GM12878 (cell line): ENCODE data around the gene ZNF512B. TPM values are rescaled to one million over a fixed set of nuclear protein-coding genes. Genes with fewer than 3 reads are reported as not detected.

Source experiments
- ATAC-seq: fragments of 200-7000 bp; cut with Tn5 transposase; 3 replicates; pipeline ENCODE4 v1.9.1; 2020; ENCODE audit warnings: mild to moderate bottlenecking, moderate library complexity
- BruUV-seq: library from RNA; stranded (reverse); fragments of 400-500 nt; replicated peaks from 2 replicates; lab custom pipeline; 2021; lab: Mats Ljungman, UMichigan
- CTCF ChIA-PET: fragments of 300-600 bp; sonication (Branson Sonifier 250); formaldehyde crosslinking; extraction: SDS; loops from one replicate; lab custom pipeline; 2021; ENCODE audit warnings: inconsistent platforms; lab: Yijun Ruan, JAX
- POLR2A ChIA-PET: fragments of 350-600 bp; formaldehyde crosslinking; extraction: SDS; loops from one replicate; lab custom pipeline; 2021; ENCODE audit warnings: inconsistent platforms; lab: Charles Lee
- RAD21 ChIA-PET: fragments of 300-600 bp; sonication (Branson Sonifier 250); formaldehyde crosslinking; loops from one replicate; lab custom pipeline; 2023; ENCODE audit warnings: antibody characterized with exemption; ENCODE audit not compliant: unreplicated experiment; lab: Charles Lee
- SMC1A ChIA-PET: fragments of 300-600 bp; sonication (Branson Sonifier 250); formaldehyde crosslinking; loops from one replicate; lab custom pipeline; 2023; ENCODE audit not compliant: unreplicated experiment, uncharacterized antibody; lab: Charles Lee
- DNase-seq: peaks from one replicate; pipeline ENCODE4 v3.0.0-alpha.2; 2011; ENCODE audit warnings: low read depth, low spot score
- FAIRE-seq: peaks from 3 replicates; lab custom pipeline; 2011; peaks lifted over from hg19 to GRCh38; lab: Jason Lieb, UNC
- H2AFZ ChIP-seq: 2 replicates; pipeline ENCODE4 v1.6.0; 2011; ENCODE audit warnings: low read depth, low read length, control low read depth; ENCODE audit not compliant: control insufficient read depth
- H3K27ac ChIP-seq: 2 replicates; pipeline ENCODE4 v1.5.1; 2011; ENCODE audit warnings: control low read depth; ENCODE audit not compliant: control insufficient read depth, insufficient read depth
- H3K27me3 ChIP-seq, 2 experiments: replicated peaks in 1 of 2; 2 replicates each; pipeline versions ENCODE4 v1.6.0 to v1.6.1; 2011; ENCODE audit warnings: low read length in 1 of 2; ENCODE audit not compliant: control insufficient read depth in 2 of 2, insufficient read depth in 2 of 2
- H3K36me3 ChIP-seq, 2 experiments: 2 replicates each; pipeline ENCODE4 v1.5.1; 2011; ENCODE audit warnings: low read length in 1 of 2; ENCODE audit not compliant: control insufficient read depth in 2 of 2, insufficient read depth in 2 of 2
- H3K4me1 ChIP-seq: 2 replicates; pipeline ENCODE4 v1.6.1; 2011; ENCODE audit warnings: mild to moderate bottlenecking, low read length, moderate library complexity, mixed read lengths; ENCODE audit not compliant: control insufficient read depth, insufficient read depth
- H3K4me2 ChIP-seq: 2 replicates; pipeline ENCODE4 v1.6.0; 2011; ENCODE audit warnings: control low read depth; ENCODE audit not compliant: control insufficient read depth, insufficient read depth
- H3K4me3 ChIP-seq: fragments of 200-600 bp; sonication (generic); 2 replicates; pipeline ENCODE4 v1.5.1; 2016
- H3K79me2 ChIP-seq: 2 replicates; pipeline ENCODE4 v1.6.0; 2011; ENCODE audit warnings: low read length; ENCODE audit not compliant: control insufficient read depth, insufficient read depth
- H3K9ac ChIP-seq: 2 replicates; pipeline ENCODE4 v1.8.0; 2011; ENCODE audit warnings: low read length, control low read depth, mixed read lengths; ENCODE audit not compliant: control insufficient read depth, insufficient read depth
- H3K9me3 ChIP-seq: replicated peaks from 3 replicates; pipeline ENCODE4 v1.5.1; 2011; ENCODE audit warnings: mild to moderate bottlenecking, low read length; ENCODE audit not compliant: control insufficient read depth, insufficient read depth
- H4K20me1 ChIP-seq: 2 replicates; pipeline ENCODE4 v1.6.0; 2011; ENCODE audit not compliant: control insufficient read depth, insufficient read depth
- BHLHE40 ChIP-seq, 2 experiments: fragments of 450-650 bp in 1 of 2; IDR thresholded peaks; 2 replicates each; pipeline ENCODE4 v1.6.1; 2011 to 2017; ENCODE audit warnings: low read depth in 2 of 2, borderline replicate concordance in 1 of 2, improper control_type of control experiment in 1 of 2, low read length in 1 of 2, mild to moderate bottlenecking in 1 of 2
- HDGF ChIP-seq: fragments of 450-650 bp; IDR thresholded peaks from 2 replicates; pipeline ENCODE4 v1.6.1; 2016; ENCODE audit warnings: antibody characterized with exemption
- MEF2A ChIP-seq: IDR thresholded peaks from 2 replicates; pipeline ENCODE4 v1.6.1; 2011; ENCODE audit warnings: low read depth, mild to moderate bottlenecking, low read length, moderate library complexity; ENCODE audit not compliant: insufficient read depth
- MYB ChIP-seq: fragments of 150-350 bp; IDR thresholded peaks from 2 replicates; pipeline ENCODE4 v1.6.1; 2014; ENCODE audit warnings: mild to moderate bottlenecking, low read depth, low read length, borderline replicate concordance
- NR2F1 ChIP-seq: fragments of 450-650 bp; conservative IDR thresholded peaks from 2 replicates; pipeline ENCODE4 v1.6.1; 2017; ENCODE audit warnings: mild to moderate bottlenecking
- SMAD1 ChIP-seq: fragments of 450-650 bp; IDR thresholded peaks from 2 replicates; pipeline ENCODE4 v1.6.1; 2018; ENCODE audit warnings: mild to moderate bottlenecking, low read depth; ENCODE audit not compliant: partially characterized antibody
- ZBTB33 ChIP-seq: fragments of 450-650 bp; IDR thresholded peaks from 2 replicates; pipeline ENCODE4 v1.6.1; 2017; ENCODE audit warnings: mild to moderate bottlenecking
- WGBS: methylation state at CpG from one replicate; pipeline ENCODE4 v1.1.6; 2016; ENCODE audit warnings: low lambda C conversion rate; ENCODE audit not compliant: insufficient replicate concordance, insufficient coverage; ENCODE audit errors: missing lambda C conversion rate; 5-methylcytosine and 5-hydroxymethylcytosine counted together
- in situ Hi-C: fragments of 300-500 bp; cut with MboI; formaldehyde crosslinking; loops from 9 replicates; pipeline ENCODE4 v1.14.3; 2018; ENCODE audit warnings: mixed read lengths
- intact Hi-C: fragments of 100-400 bp; cut with micrococcal nuclease; formaldehyde crosslinking; loops from one replicate; pipeline ENCODE4 v1.14.2; 2022; ENCODE audit not compliant: unreplicated experiment
- microRNA counts: library from miRNA; unstranded; fragments of <30 nt; microRNA quantifications from one replicate; lab custom pipeline; 2016
- microRNA-seq: library from miRNA; unstranded; fragments of <30 nt; microRNA quantifications from one replicate; pipeline ENCODE4, GENCODE V29; 2018
- polyA plus RNA-seq, 11 experiments: library from polyadenylated mRNA; depleted of rRNA in 4 of 11; unstranded in 6 of 11; stranded (reverse) in 5 of 11; fragments of >200 nt; fragmentation: Nextera tagmentation in 4 of 11; fragmentation: Illumina TruSeq in 1 of 11; extraction: Ambion mirVana in 4 of 11; extraction: Trizol in 1 of 11; gene quantifications; 1 replicate in 1 of 11; 2 replicates in 10 of 11; pipeline versions ENCODE4 v1.2.1 to v1.2.3, GENCODE V29; 2011 to 2016; ENCODE audit warnings: inconsistent platforms in 2 of 11, missing spikeins in 2 of 11, low read depth in 1 of 11
- small RNA-seq: library from RNA; depleted of rRNA; stranded (forward); fragments of <200 nt; gene quantifications from one replicate; pipeline ENCODE3, GENCODE V24; 2014
- total RNA-seq, 4 experiments: library from RNA; depleted of rRNA in 3 of 4; stranded (reverse); fragments of >200 nt in 3 of 4; fragmentation: Illumina TruSeq in 1 of 4; extraction: Trizol in 1 of 4; gene quantifications; 2 replicates each; pipeline versions ENCODE4 v1.2.1 to v1.2.3, GENCODE V29; 2013 to 2021
- TF ChIP-seq, protein P1 (sequence below): fragments of 450-650 bp; IDR thresholded peaks from 2 replicates; pipeline ENCODE4 v1.6.1; 2016; ENCODE audit warnings: mild to moderate bottlenecking

The ZNF512B gene
- total and polyA plus RNA-seq, 10 of the 15 experiments (the other 5 are each of a cell fraction or from before 2014, with no cell fraction given) = 0.06 to 23.9 (median 4.0) TPM

- peak; percentile 52 for ATAC-seq
- Histone ChIP-seq H3K9me3 (no peaks in the 10 kb centered on the region; the same call in 2 of the 3 replicates), H3K4me2 (no peak overlapping the region), H3K9ac (no peak overlapping the region), H3K27ac (no peak overlapping the region), H2AFZ (no peak overlapping the region), H3K4me3 (no peak overlapping the region), H3K36me3 (peaks cover 0 to 5% of the 10 kb centered on the region in 2 experiments; a peak in 3 of 4 replicates), H4K20me1 (peaks cover 7% of the 10 kb centered on the region; the same call in 1 of the 2 replicates), H3K4me1 (no peaks in the 10 kb centered on the region; the same call in 1 of the 2 replicates), H3K27me3 (no peaks in the 10 kb centered on the region), H3K79me2 (peaks cover 50% of the 10 kb centered on the region)
- no peak for DNase-seq
- RAD21 ChIA-PET = no interaction called here
- POLR2A ChIA-PET = interaction anchor here (1.7 kb wide), 1 partner anchor 12 kb away, joined by 5 read pairs; no protein-coding TSS in a partner anchor
- BruUV-seq = TSS peak; percentile 40
- intact Hi-C loops (no loop called here), in situ Hi-C loops (no loop called here)
- no peak for FAIRE-seq
- WGBS = 93% methylated on average over 16 of the region's 16 CpGs
- SMC1A ChIA-PET = interaction anchor here (2.4 kb wide), 1 partner anchor 11 kb away, joined by 8 read pairs; no protein-coding TSS in a partner anchor
- CTCF ChIA-PET = no interaction called here
- TF ChIP-seq HDGF = no peak
- no peak for TF ChIP-seq BHLHE40 (IDR thresholded peaks at IDR 0.05; ENCODE audit: borderline replicate concordance in 1 of 2, low read depth in 2 of 2, low read length in 1 of 2)
- TF ChIP-seq MEF2A = no peak
- TF ChIP-seq ZBTB33 = peak; percentile 16; the same call in 1 of the 2 replicates
- no peak for TF ChIP-seq SMAD1
- TF ChIP-seq MYB = no peak
- TF ChIP-seq, protein P1, sequence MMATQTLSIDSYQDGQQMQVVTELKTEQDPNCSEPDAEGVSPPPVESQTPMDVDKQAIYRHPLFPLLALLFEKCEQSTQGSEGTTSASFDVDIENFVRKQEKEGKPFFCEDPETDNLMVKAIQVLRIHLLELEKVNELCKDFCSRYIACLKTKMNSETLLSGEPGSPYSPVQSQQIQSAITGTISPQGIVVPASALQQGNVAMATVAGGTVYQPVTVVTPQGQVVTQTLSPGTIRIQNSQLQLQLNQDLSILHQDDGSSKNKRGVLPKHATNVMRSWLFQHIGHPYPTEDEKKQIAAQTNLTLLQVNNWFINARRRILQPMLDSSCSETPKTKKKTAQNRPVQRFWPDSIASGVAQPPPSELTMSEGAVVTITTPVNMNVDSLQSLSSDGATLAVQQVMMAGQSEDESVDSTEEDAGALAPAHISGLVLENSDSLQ = peak; percentile 19; the same call in 1 of the 2 replicates
- TF ChIP-seq NR2F1 = 0 out of 2 replicates have a peak, but pooled peaks have one; percentile 18
Measured at GRCh38 chr20:63908008-63908682, 61.6 kb downstream of the ZNF512B start.

MicroRNAs within 50 kb of the gene (microRNA counts, 767-probe panel; counts per million panel counts)
- microRNA hsa-miR-1914-5p (lab: Ali Mortazavi, UCI) (1,705 counts per million, percentile 66 among the panel's probes with 10 or more counts), microRNA hsa-miR-647 (lab: Ali Mortazavi, UCI) (1,438 counts per million, percentile 53 among the panel's probes with 10 or more counts), microRNA hsa-miR-941 (lab: Ali Mortazavi, UCI) (1,244 counts per million, percentile 41 among the panel's probes with 10 or more counts)

Small RNAs within 50 kb of the gene (microRNA-seq; reads per million reads assigned to microRNA genes)
- gene MIR1914 (2.1 reads per million, percentile 6 among the genes with 10 or more reads in this experiment), gene MIR647 (not detected), gene MIR941-1 (not detected), gene MIR941-2 (not detected), gene MIR941-3 (not detected), gene MIR941-4 (not detected), gene MIR941-5 (not detected)

Small RNAs within 50 kb of the gene (small RNA-seq; reads per million reads assigned to genes)
- not detected for gene MIR647
- not detected for gene MIR941-2
- gene MIR941-4 = not detected
- not detected for gene MIR941-5
- gene RNU1-134P = not detected

Other genes with a start within 250 kb of the ZNF512B start
Only the 7 nearest of the 17 such genes appear.
- 33.7 and 36.0 TPM in 2 replicates for gene DNAJC5, start 74.8 kb downstream of the ZNF512B start, total RNA-seq (2014; rRNA removed)
- gene DNAJC5, start 74.8 kb downstream of the ZNF512B start, total RNA-seq (2014; rRNA removed; fragmentation: Illumina TruSeq; extraction: Trizol) = 16.9 and 17.9 TPM in 2 replicates
- gene DNAJC5, start 74.8 kb downstream of the ZNF512B start, total RNA-seq (2021) = 34.6 and 36.8 TPM in 2 replicates
- 13.2 and 20.6 TPM in 2 replicates for gene DNAJC5, start 74.8 kb downstream of the ZNF512B start, polyA plus RNA-seq (2011; rRNA removed)
- 6.1 and 16.0 TPM in 2 replicates for gene DNAJC5, start 74.8 kb downstream of the ZNF512B start, polyA plus RNA-seq (2014; fragmentation: Illumina TruSeq; extraction: Trizol)
- 1 to 10 TPM in 1 of 2 experiments, under 1 TPM in 1; 0.69 to 1.6 TPM for gene DNAJC5, start 74.8 kb downstream of the ZNF512B start, polyA plus RNA-seq (2014; fragmentation: Nextera tagmentation; extraction: Ambion mirVana)
- gene DNAJC5, start 74.8 kb downstream of the ZNF512B start, polyA plus RNA-seq (2014; rRNA removed) = 27.8 and 31.8 TPM in 2 replicates
- 10 to 100 TPM; 11.7 to 16.0 TPM for gene DNAJC5, start 74.8 kb downstream of the ZNF512B start, polyA plus RNA-seq (2016; fragmentation: Nextera tagmentation; extraction: Ambion mirVana)
- gene UCKL1, start 13.5 kb downstream of the ZNF512B start, total RNA-seq (2014; rRNA removed) = 17.5 and 23.6 TPM in 2 replicates
- gene UCKL1, start 13.5 kb downstream of the ZNF512B start, total RNA-seq (2014; rRNA removed; fragmentation: Illumina TruSeq; extraction: Trizol) = 11.0 and 13.2 TPM in 2 replicates
- 30.0 and 36.3 TPM in 2 replicates for gene UCKL1, start 13.5 kb downstream of the ZNF512B start, total RNA-seq (2021)
- 10.9 and 26.0 TPM in 2 replicates for gene UCKL1, start 13.5 kb downstream of the ZNF512B start, polyA plus RNA-seq (2011; rRNA removed)
- 5.6 and 13.4 TPM in 2 replicates for gene UCKL1, start 13.5 kb downstream of the ZNF512B start, polyA plus RNA-seq (2014; fragmentation: Illumina TruSeq; extraction: Trizol)
- gene UCKL1, start 13.5 kb downstream of the ZNF512B start, polyA plus RNA-seq (2014; fragmentation: Nextera tagmentation; extraction: Ambion mirVana) = 1 to 10 TPM; 2.4 to 7.9 TPM
- gene UCKL1, start 13.5 kb downstream of the ZNF512B start, polyA plus RNA-seq (2014; rRNA removed) = 34.4 and 42.5 TPM in 2 replicates
- gene UCKL1, start 13.5 kb downstream of the ZNF512B start, polyA plus RNA-seq (2016; fragmentation: Nextera tagmentation; extraction: Ambion mirVana) = 10 to 100 TPM; 27.9 to 30.8 TPM
- 20.2 and 23.9 TPM in 2 replicates for gene SAMD10, start 9.7 kb upstream of the ZNF512B start, total RNA-seq (2014; rRNA removed)
- 7.3 and 9.1 TPM in 2 replicates for gene SAMD10, start 9.7 kb upstream of the ZNF512B start, total RNA-seq (2014; rRNA removed; fragmentation: Illumina TruSeq; extraction: Trizol)
- 42.1 and 42.7 TPM in 2 replicates for gene SAMD10, start 9.7 kb upstream of the ZNF512B start, total RNA-seq (2021)
- 14.1 and 28.4 TPM in 2 replicates for gene SAMD10, start 9.7 kb upstream of the ZNF512B start, polyA plus RNA-seq (2011; rRNA removed)
- gene SAMD10, start 9.7 kb upstream of the ZNF512B start, polyA plus RNA-seq (2014; fragmentation: Illumina TruSeq; extraction: Trizol) = 4.7 and 16.3 TPM in 2 replicates
- gene SAMD10, start 9.7 kb upstream of the ZNF512B start, polyA plus RNA-seq (2014; fragmentation: Nextera tagmentation; extraction: Ambion mirVana) = 1 to 10 TPM; 1.3 to 3.5 TPM
- gene SAMD10, start 9.7 kb upstream of the ZNF512B start, polyA plus RNA-seq (2014; rRNA removed) = 51.4 and 52.0 TPM in 2 replicates
- gene SAMD10, start 9.7 kb upstream of the ZNF512B start, polyA plus RNA-seq (2016; fragmentation: Nextera tagmentation; extraction: Ambion mirVana) = 10 to 100 TPM; 16.1 to 19.5 TPM
- gene PRPF6, start 11.2 kb upstream of the ZNF512B start, total RNA-seq (2014; rRNA removed) = 57.6 and 62.5 TPM in 2 replicates
- 66.1 and 72.2 TPM in 2 replicates for gene PRPF6, start 11.2 kb upstream of the ZNF512B start, total RNA-seq (2014; rRNA removed; fragmentation: Illumina TruSeq; extraction: Trizol)
- gene PRPF6, start 11.2 kb upstream of the ZNF512B start, total RNA-seq (2021) = 100 and 102 TPM in 2 replicates
- 33.4 and 52.7 TPM in 2 replicates for gene PRPF6, start 11.2 kb upstream of the ZNF512B start, polyA plus RNA-seq (2011; rRNA removed)
- 53.4 and 73.9 TPM in 2 replicates for gene PRPF6, start 11.2 kb upstream of the ZNF512B start, polyA plus RNA-seq (2014; fragmentation: Illumina TruSeq; extraction: Trizol)
- gene PRPF6, start 11.2 kb upstream of the ZNF512B start, polyA plus RNA-seq (2014; fragmentation: Nextera tagmentation; extraction: Ambion mirVana) = 10 to 100 TPM in 1 of 2 experiments, 1 to 10 TPM in 1; 5.0 to 10.7 TPM
- 70.4 and 71.9 TPM in 2 replicates for gene PRPF6, start 11.2 kb upstream of the ZNF512B start, polyA plus RNA-seq (2014; rRNA removed)
- 100 to 1,000 TPM in 1 of 2 experiments, 10 to 100 TPM in 1; 97.9 to 102 TPM for gene PRPF6, start 11.2 kb upstream of the ZNF512B start, polyA plus RNA-seq (2016; fragmentation: Nextera tagmentation; extraction: Ambion mirVana)
- 32.4 and 39.5 TPM in 2 replicates for gene C20orf204, start 66.3 kb upstream of the ZNF512B start, total RNA-seq (2014; rRNA removed)
- 3.6 and 4.4 TPM in 2 replicates for gene C20orf204, start 66.3 kb upstream of the ZNF512B start, total RNA-seq (2014; rRNA removed; fragmentation: Illumina TruSeq; extraction: Trizol)
- 49.1 and 56.0 TPM in 2 replicates for gene C20orf204, start 66.3 kb upstream of the ZNF512B start, total RNA-seq (2021)
- 2.9 and 6.9 TPM in 2 replicates for gene C20orf204, start 66.3 kb upstream of the ZNF512B start, polyA plus RNA-seq (2011; rRNA removed)
- gene C20orf204, start 66.3 kb upstream of the ZNF512B start, polyA plus RNA-seq (2014; fragmentation: Illumina TruSeq; extraction: Trizol) = 0.48 and 1.6 TPM in 2 replicates
- under 1 TPM; 0.24 to 0.38 TPM for gene C20orf204, start 66.3 kb upstream of the ZNF512B start, polyA plus RNA-seq (2014; fragmentation: Nextera tagmentation; extraction: Ambion mirVana)
- 37.1 and 42.9 TPM in 2 replicates for gene C20orf204, start 66.3 kb upstream of the ZNF512B start, polyA plus RNA-seq (2014; rRNA removed)
- 10 to 100 TPM; 17.9 to 20.4 TPM for gene C20orf204, start 66.3 kb upstream of the ZNF512B start, polyA plus RNA-seq (2016; fragmentation: Nextera tagmentation; extraction: Ambion mirVana)
- gene SOX18, start 79.7 kb upstream of the ZNF512B start, total RNA-seq (2014; rRNA removed) = 0.16 and 0.28 TPM in 2 replicates
- 0.09 TPM in 2 replicates for gene SOX18, start 79.7 kb upstream of the ZNF512B start, total RNA-seq (2014; rRNA removed; fragmentation: Illumina TruSeq; extraction: Trizol)
- gene SOX18, start 79.7 kb upstream of the ZNF512B start, total RNA-seq (2021) = 5.6 TPM in 2 replicates
- 0.24 and 0.53 TPM in 2 replicates for gene SOX18, start 79.7 kb upstream of the ZNF512B start, polyA plus RNA-seq (2011; rRNA removed)
- gene SOX18, start 79.7 kb upstream of the ZNF512B start, polyA plus RNA-seq (2014; fragmentation: Illumina TruSeq; extraction: Trizol) = not detected in 2 replicates
- gene SOX18, start 79.7 kb upstream of the ZNF512B start, polyA plus RNA-seq (2014; fragmentation: Nextera tagmentation; extraction: Ambion mirVana) = under 1 TPM; 0.05 TPM
- 2.1 and 2.2 TPM in 2 replicates for gene SOX18, start 79.7 kb upstream of the ZNF512B start, polyA plus RNA-seq (2014; rRNA removed)
- not detected for gene SOX18, start 79.7 kb upstream of the ZNF512B start, polyA plus RNA-seq (2016; fragmentation: Nextera tagmentation; extraction: Ambion mirVana)
- gene TCEA2, start 93.3 kb upstream of the ZNF512B start, total RNA-seq (2014; rRNA removed) = 13.4 and 17.2 TPM in 2 replicates
- 8.8 and 9.3 TPM in 2 replicates for gene TCEA2, start 93.3 kb upstream of the ZNF512B start, total RNA-seq (2014; rRNA removed; fragmentation: Illumina TruSeq; extraction: Trizol)
- 38.0 and 42.5 TPM in 2 replicates for gene TCEA2, start 93.3 kb upstream of the ZNF512B start, total RNA-seq (2021)
- 11.4 and 13.2 TPM in 2 replicates for gene TCEA2, start 93.3 kb upstream of the ZNF512B start, polyA plus RNA-seq (2011; rRNA removed)
- 2.8 and 10.8 TPM in 2 replicates for gene TCEA2, start 93.3 kb upstream of the ZNF512B start, polyA plus RNA-seq (2014; fragmentation: Illumina TruSeq; extraction: Trizol)
- 10 to 100 TPM in 1 of 2 experiments, 1 to 10 TPM in 1; 3.4 to 12.3 TPM for gene TCEA2, start 93.3 kb upstream of the ZNF512B start, polyA plus RNA-seq (2014; fragmentation: Nextera tagmentation; extraction: Ambion mirVana)
- 17.8 and 26.0 TPM in 2 replicates for gene TCEA2, start 93.3 kb upstream of the ZNF512B start, polyA plus RNA-seq (2014; rRNA removed)
- gene TCEA2, start 93.3 kb upstream of the ZNF512B start, polyA plus RNA-seq (2016; fragmentation: Nextera tagmentation; extraction: Ambion mirVana) = 10 to 100 TPM; 21.2 to 22.0 TPM